Suprapubic skin (tissue), 3 donors: ENCODE measurements around the gene BCKDHB.
A peak's percentile ranks its signal among the peaks of the same experiment; 100 is the strongest.

Experiments
- EP300 ChIP-seq: sonication (generic); formaldehyde crosslinking; IDR thresholded peaks from one replicate; pipeline ENCODE4 v1.6.1; 2017; ENCODE audit warnings: antibody characterized with exemption
- TF ChIP-seq, protein P1 (sequence below), 2 donors: fragments of 200-600 bp in 1 of 2; fragments of 450-650 bp in 1 of 2; sonication (generic) in 1 of 2; IDR thresholded peaks; one replicate each; pipeline ENCODE4 v1.5.1; 2016 to 2019; ENCODE audit warnings: antibody characterized with exemption in 2 of 2, mild to moderate bottlenecking in 1 of 2, moderate library complexity in 1 of 2

DNA sequence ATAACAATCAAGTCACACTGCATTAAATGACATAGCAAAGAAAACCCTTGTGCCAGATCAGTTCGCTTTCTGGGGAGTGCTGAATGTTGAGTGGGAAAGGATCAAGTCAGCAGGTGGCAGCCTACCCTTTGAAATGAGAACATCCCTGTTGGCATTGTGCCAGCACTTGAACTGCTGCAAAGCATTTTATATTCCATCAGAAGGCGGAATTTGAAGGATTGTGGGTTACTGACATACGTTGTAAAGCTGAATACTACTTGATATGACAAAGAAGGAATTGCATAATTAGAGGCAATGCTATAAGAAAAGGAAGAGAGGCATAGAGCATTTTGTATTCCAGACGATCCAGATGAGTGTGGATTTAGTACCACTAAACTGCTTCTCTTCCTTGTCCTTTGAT is 26.5 kb downstream of the BCKDHB start:
- TF ChIP-seq, protein P1, sequence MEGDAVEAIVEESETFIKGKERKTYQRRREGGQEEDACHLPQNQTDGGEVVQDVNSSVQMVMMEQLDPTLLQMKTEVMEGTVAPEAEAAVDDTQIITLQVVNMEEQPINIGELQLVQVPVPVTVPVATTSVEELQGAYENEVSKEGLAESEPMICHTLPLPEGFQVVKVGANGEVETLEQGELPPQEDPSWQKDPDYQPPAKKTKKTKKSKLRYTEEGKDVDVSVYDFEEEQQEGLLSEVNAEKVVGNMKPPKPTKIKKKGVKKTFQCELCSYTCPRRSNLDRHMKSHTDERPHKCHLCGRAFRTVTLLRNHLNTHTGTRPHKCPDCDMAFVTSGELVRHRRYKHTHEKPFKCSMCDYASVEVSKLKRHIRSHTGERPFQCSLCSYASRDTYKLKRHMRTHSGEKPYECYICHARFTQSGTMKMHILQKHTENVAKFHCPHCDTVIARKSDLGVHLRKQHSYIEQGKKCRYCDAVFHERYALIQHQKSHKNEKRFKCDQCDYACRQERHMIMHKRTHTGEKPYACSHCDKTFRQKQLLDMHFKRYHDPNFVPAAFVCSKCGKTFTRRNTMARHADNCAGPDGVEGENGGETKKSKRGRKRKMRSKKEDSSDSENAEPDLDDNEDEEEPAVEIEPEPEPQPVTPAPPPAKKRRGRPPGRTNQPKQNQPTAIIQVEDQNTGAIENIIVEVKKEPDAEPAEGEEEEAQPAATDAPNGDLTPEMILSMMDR (IDR thresholded peaks at IDR 0.05), result peak in 1 of 2 donors; percentile 17
- no peak for TF ChIP-seq EP300
